HUES64 (cell line): Measurements from ENCODE around the gene AEN.

ENCODE experiments used
- H3K27ac ChIP-seq: 2 replicates; pipeline ENCODE4 v1.7.0; 2013; ENCODE audit warnings: low read depth, low read length, inconsistent platforms
- H3K27me3 ChIP-seq: 2 replicates; pipeline ENCODE4 v1.6.1; 2013; ENCODE audit warnings: mild to moderate bottlenecking, low read length; ENCODE audit not compliant: insufficient read depth
- H3K36me3 ChIP-seq: 2 replicates; pipeline ENCODE4 v1.6.1; 2013; ENCODE audit warnings: mild to moderate bottlenecking, low read length; ENCODE audit not compliant: insufficient read depth
- H3K4me1 ChIP-seq: 2 replicates; pipeline ENCODE4 v1.6.1; 2013; ENCODE audit warnings: mild to moderate bottlenecking, low read length, moderate library complexity; ENCODE audit not compliant: insufficient read depth
- H3K4me3 ChIP-seq: 2 replicates; pipeline ENCODE4 v1.5.1; 2013; ENCODE audit warnings: mild to moderate bottlenecking, low read length, moderate library complexity
- H3K9ac ChIP-seq: 2 replicates; pipeline ENCODE4 v1.6.1; 2013; ENCODE audit warnings: mild to moderate bottlenecking, low read depth, low read length
- H3K9me3 ChIP-seq: 2 replicates; pipeline ENCODE4 v1.6.1; 2013; ENCODE audit warnings: low read depth, low read length; ENCODE audit not compliant: insufficient read depth
- WGBS: fragments of 150-250, 120-280 bp; methylation state at CpG from one replicate; pipeline ENCODE4 v1.1.7; 2013; ENCODE audit warnings: missing lambda C conversion rate; 5-methylcytosine and 5-hydroxymethylcytosine counted together

The AEN gene

DNA sequence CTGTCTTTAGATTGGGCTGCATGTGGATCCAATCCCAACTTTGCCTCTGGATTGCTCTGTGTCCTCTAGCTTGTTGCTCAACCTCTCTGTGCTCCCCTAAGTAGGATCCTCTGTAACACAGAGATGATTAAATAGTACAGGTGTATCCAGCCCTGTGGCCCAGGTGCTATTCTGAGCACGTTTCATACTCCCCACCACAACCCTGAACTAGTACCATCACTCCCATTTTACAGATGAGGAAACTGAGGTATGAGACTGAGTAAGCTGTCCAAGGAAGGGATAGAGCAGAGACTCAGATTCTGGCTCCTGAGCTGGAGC lies 24.9 kb downstream of the AEN start:
- H3K36me3 ChIP-seq, result no peaks in the 10 kb centered on the region
- H3K9ac ChIP-seq, result no peak overlapping the region
- no peak overlapping the region for H3K4me3 ChIP-seq
- no peaks in the 10 kb centered on the region for H3K4me1 ChIP-seq
- H3K27ac ChIP-seq, result no peak overlapping the region
- H3K9me3 ChIP-seq, result no peaks in the 10 kb centered on the region
- no peaks in the 10 kb centered on the region for H3K27me3 ChIP-seq
- WGBS, result 100% methylated on average over 1 of the region's 1 CpG

GRCh38 chr15:88646951-88647350 lies 25.8 kb downstream of the AEN start:
- Histone ChIP-seq H3K36me3 (no peaks in the 10 kb centered on the region), H3K9me3 (no peaks in the 10 kb centered on the region), H3K27me3 (no peaks in the 10 kb centered on the region), H3K4me3 (no peak overlapping the region), H3K27ac (no peak overlapping the region), H3K9ac (no peak overlapping the region), H3K4me1 (no peaks in the 10 kb centered on the region)
- WGBS, result 93% methylated on average over 5 of the region's 5 CpGs

DNA sequence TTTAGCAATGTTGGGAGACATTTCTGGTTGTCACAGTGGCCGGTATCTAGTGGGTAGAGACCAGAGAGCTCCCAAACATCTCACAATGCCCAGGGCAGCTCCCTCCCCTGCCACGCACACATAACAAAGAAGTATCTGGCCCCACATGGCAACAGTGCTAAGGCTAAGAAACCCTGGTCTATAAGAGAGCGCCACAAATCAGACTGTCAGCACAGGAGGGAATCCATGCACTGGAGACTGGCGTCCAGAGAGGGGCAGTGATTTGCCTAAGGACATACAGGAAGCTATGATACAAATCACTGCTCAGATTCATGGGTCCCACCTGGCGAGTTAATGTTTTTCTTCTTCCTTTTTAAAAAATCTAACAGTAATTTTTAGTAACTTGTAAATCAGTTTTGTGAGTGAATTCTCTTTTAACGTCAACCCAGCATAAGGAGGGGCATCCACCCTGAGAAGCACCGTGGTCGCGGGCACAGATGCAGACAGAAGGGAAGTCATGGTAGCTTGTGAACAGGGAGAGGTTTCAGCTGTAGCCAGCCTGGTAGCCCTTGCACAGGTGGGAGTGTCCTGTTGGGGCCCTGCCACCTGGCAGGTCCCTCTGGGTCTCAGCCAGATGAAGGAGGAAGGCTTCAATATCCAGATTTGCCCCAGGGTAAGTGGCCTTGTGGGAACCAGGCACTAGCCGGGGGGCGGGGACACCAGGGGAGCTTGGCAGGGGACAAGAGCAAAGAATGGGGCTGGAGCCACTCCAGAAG lies 26.4 kb downstream of the AEN start:
- Histone ChIP-seq H3K27ac (no peak overlapping the region), H3K36me3 (no peaks in the 10 kb centered on the region), H3K4me1 (no peaks in the 10 kb centered on the region), H3K9ac (no peak overlapping the region), H3K9me3 (no peaks in the 10 kb centered on the region), H3K27me3 (no peaks in the 10 kb centered on the region), H3K4me3 (no peak overlapping the region)
- 87% methylated on average over 10 of the region's 11 CpGs for WGBS

GRCh38 chr15:88648357-88649214 lies 27.4 kb downstream of the AEN start:
- no peaks in the 10 kb centered on the region for H3K27me3 ChIP-seq
- H3K36me3 ChIP-seq, result no peaks in the 10 kb centered on the region
- H3K9ac ChIP-seq, result no peak overlapping the region
- H3K4me3 ChIP-seq, result no peak overlapping the region
- H3K4me1 ChIP-seq, result no peaks in the 10 kb centered on the region; the same call in 1 of the 2 replicates
- H3K9me3 ChIP-seq, result no peaks in the 10 kb centered on the region
- WGBS, result 91% methylated on average over 12 of the region's 12 CpGs
- H3K27ac ChIP-seq, result no peak overlapping the region

- Histone ChIP-seq H3K36me3 (no peaks in the 10 kb centered on the region), H3K4me1 (no peaks in the 10 kb centered on the region; the same call in 1 of the 2 replicates), H3K27me3 (no peaks in the 10 kb centered on the region), H3K9ac (no peak overlapping the region), H3K4me3 (no peak overlapping the region), H3K27ac (no peak overlapping the region), H3K9me3 (no peaks in the 10 kb centered on the region)
- 87% methylated on average over 12 of the region's 12 CpGs for WGBS
Observed at GRCh38 chr15:88649286-88649733, 28.2 kb downstream of the AEN start.

- Histone ChIP-seq H3K9ac (no peak overlapping the region), H3K36me3 (no peaks in the 10 kb centered on the region), H3K4me1 (no peaks in the 10 kb centered on the region; the same call in 1 of the 2 replicates), H3K27ac (no peak overlapping the region), H3K4me3 (no peak overlapping the region), H3K27me3 (no peaks in the 10 kb centered on the region), H3K9me3 (no peaks in the 10 kb centered on the region)
- 85% methylated on average over 23 of the region's 23 CpGs for WGBS
Observed at GRCh38 chr15:88649753-88650551, 28.8 kb downstream of the AEN start.

GRCh38 chr15:88650556-88650955 lies 29.4 kb downstream of the AEN start:
- 93% methylated on average over 12 of the region's 12 CpGs for WGBS

GRCh38 chr15:88651136-88651732 lies 30.1 kb downstream of the AEN start:
- Histone ChIP-seq H3K27me3 (no peaks in the 10 kb centered on the region), H3K4me1 (no peaks in the 10 kb centered on the region; the same call in 1 of the 2 replicates), H3K27ac (no peak overlapping the region), H3K9ac (no peak overlapping the region), H3K4me3 (no peak overlapping the region), H3K36me3 (no peaks in the 10 kb centered on the region), H3K9me3 (no peaks in the 10 kb centered on the region)
- WGBS, result 71% methylated on average over 7 of the region's 7 CpGs

More at GRCh38 chr15:88650556-88650955, 29.4 kb downstream of the AEN start:
- no peak overlapping the region for H3K4me3 ChIP-seq
- H3K9me3 ChIP-seq, result no peaks in the 10 kb centered on the region
- no peak overlapping the region for H3K9ac ChIP-seq
- H3K27me3 ChIP-seq, result no peaks in the 10 kb centered on the region
- H3K27ac ChIP-seq, result no peak overlapping the region
- no peaks in the 10 kb centered on the region for H3K36me3 ChIP-seq
- no peaks in the 10 kb centered on the region; the same call in 1 of the 2 replicates for H3K4me1 ChIP-seq

DNA sequence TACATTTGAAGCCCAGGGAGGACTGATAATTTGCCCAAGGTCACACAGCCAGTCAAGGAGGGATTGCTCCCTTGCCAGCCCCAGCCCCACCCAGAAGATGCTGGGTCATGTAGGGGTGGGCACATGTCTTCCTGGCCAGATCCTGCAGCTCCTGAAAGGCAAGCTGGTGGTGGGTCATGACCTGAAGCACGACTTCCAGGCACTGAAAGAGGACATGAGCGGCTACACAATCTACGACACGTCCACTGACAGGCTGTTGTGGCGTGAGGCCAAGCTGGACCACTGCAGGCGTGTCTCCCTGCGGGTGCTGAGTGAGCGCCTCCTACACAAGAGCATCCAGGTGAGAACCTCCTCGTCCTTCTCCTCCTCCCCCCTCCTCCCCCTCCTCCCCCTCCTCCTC lies 30.8 kb downstream of the AEN start:
- H3K9ac ChIP-seq, result no peak overlapping the region
- no peaks in the 10 kb centered on the region for H3K36me3 ChIP-seq
- no peaks in the 10 kb centered on the region for H3K9me3 ChIP-seq
- H3K27ac ChIP-seq, result no peak overlapping the region
- H3K4me1 ChIP-seq, result no peaks in the 10 kb centered on the region; the same call in 1 of the 2 replicates
- no peak overlapping the region for H3K4me3 ChIP-seq
- WGBS, result 90% methylated on average over 8 of the region's 9 CpGs
- no peaks in the 10 kb centered on the region for H3K27me3 ChIP-seq

- WGBS, result 68% methylated on average over 6 of the region's 8 CpGs
- Histone ChIP-seq H3K9ac (no peak overlapping the region), H3K4me1 (no peaks in the 10 kb centered on the region; the same call in 1 of the 2 replicates), H3K27me3 (no peaks in the 10 kb centered on the region), H3K27ac (no peak overlapping the region), H3K9me3 (no peaks in the 10 kb centered on the region), H3K4me3 (no peak overlapping the region), H3K36me3 (no peaks in the 10 kb centered on the region)
Observed at GRCh38 chr15:88652456-88653199, 31.5 kb downstream of the AEN start.
